Glomerular endothelial cell (primary cell): ENCODE data around the gene MAD2L1BP. TPM values are rescaled to one million over a fixed set of nuclear protein-coding genes. Genes with fewer than 3 reads are reported as not detected.
A peak's percentile ranks its signal among the peaks of the same experiment; 100 is the strongest.
"Not testable (repeated sequence)": the region's sequence is repeated elsewhere in the genome, so short reads cannot be mapped to it uniquely, and the experiment has no call there.

ENCODE experiments used
- DNase-seq: peaks from one replicate; pipeline ENCODE4 v3.0.0-alpha.2; 2011; ENCODE audit warnings: low read depth, low spot score; ENCODE audit errors: extremely low read depth
- total RNA-seq: library from RNA; depleted of rRNA; stranded (reverse); fragments of >200 nt; gene quantifications from 2 replicates; pipeline ENCODE4 v1.2.3, GENCODE V29; 2015

Gene MAD2L1BP, protein sequence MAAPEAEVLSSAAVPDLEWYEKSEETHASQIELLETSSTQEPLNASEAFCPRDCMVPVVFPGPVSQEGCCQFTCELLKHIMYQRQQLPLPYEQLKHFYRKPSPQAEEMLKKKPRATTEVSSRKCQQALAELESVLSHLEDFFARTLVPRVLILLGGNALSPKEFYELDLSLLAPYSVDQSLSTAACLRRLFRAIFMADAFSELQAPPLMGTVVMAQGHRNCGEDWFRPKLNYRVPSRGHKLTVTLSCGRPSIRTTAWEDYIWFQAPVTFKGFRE
- 33.5 and 48.7 TPM in 2 replicates for total RNA-seq

DNA sequence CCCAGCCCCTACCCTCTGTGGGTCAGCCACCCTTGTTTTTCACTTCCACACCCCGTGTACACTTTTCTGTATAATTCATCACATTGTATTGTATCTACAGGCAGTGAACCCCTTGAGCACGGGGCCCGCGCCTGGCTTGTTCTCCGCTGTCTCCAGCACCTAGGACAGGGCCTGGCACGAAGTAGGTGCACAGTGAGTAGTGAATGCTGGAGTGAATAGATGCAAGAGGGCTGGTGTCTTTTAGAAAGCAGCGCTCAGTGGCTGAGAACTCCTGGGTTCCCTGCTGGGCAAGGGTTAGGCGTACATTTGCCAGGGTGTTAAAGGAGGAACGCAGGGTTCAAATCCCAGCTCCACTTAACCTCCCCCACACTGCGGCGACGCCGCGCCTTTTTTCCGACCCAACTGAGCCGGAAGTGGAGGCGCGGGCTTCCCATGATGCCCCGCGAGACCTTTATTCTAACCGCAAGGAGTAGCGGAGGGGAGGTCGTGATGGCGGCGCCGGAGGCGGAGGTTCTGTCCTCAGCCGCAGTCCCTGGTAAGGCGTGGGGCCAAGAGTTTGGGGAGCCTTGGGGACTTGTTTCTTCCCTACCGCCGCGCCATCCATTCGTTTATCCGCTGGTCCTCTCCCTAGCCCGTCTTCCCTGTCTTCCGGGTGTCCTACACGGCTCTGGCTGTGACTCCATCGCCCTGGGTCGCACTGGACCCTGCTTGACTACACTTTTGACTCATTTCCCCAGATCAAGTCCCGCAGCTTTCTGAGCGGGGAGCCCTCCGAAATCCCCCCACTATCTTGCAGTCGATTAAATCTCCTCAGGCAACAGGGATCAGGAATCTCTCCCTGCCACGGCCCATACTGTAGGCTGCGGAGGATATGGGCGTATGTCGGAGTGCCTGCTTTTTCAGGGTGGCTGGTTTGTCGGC is at the start of gene MAD2L1BP:
Gene MAD2L1BP, plus strand, starts transcription at position 454 of the 921 bp plus-strand sequence. Its CDS starts 36 bp downstream, at position 490.
- no peak for DNase-seq

DNA sequence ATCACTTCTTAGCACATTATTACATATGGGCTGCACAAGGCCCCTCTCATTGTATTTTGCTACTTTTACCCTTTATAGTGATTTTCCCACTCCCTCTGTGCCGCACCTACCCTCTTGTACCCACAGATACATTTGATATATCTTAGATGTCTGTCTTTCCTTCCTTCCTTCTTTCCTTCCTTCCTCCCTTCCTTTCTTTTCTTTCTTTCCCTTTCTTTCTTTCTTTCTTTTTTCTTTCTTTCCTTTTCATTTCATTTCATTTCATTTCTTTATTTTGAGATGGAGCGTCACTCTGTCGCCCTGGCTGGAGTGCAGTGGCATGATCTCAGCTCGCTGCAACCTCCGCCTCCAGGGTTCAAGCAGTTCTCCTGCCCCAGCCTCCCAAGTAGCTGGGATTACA is 47.4 kb upstream of the MAD2L1BP start:
- no peak for DNase-seq

DNA sequence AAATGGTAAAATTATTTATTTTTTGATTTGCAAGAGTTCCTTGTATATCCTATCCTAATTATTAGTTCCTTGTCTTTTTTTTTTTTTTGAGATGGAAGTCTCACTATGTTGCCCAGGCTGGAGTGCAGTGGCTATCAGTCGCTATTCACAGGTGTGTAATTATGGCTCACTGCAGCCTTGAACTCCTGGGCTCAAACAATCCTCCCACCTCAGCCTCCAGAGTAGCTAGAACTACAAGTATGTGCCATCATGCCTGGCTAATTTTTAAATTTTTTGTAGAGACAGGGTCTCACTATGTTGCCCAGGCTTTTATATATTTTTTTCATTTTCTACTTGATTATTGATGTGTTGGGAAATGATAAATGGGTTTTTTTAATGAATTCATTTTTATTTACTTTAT is 46.1 kb upstream of the MAD2L1BP start:
- DNase-seq: not testable (repeated sequence)

DNA sequence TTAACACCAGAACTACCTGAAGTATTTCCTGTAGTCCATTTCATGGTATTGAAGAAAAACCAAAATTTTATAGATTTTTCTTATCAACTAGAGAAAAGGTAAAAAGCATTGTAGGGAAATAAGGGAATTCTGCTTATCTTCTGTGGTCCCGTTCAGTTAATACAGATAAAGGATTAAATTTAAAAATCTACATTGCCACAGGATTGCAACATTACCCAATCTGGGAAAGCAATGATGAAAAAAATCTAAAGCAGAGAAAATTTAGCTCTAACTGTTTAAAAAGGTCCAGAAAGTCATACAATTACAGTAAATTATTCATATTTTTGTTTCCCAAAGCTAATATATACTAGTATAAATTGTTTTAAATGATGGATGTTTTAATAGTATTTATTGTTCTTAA is 41.7 kb upstream of the MAD2L1BP start:
- no peak for DNase-seq

DNA sequence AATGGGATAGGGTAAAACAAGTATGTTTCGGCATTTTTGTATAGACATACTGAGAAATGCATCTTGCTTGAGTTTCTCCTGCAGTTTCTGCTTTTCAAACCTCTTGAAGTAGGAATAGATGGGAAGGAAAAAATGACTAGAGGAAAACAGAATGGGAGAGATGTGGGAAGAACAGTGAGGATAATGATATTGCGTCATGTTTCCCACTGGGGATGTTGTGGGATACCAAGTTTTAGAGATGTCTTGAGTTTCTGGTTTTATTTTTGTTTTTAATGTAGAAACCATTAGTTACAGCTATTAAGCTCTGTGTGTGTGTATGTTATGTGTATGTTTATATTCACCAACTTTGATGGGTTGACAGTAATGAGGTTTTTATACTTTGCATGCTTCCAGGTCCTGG is 35.0 kb upstream of the MAD2L1BP start:
- no peak for DNase-seq

DNA sequence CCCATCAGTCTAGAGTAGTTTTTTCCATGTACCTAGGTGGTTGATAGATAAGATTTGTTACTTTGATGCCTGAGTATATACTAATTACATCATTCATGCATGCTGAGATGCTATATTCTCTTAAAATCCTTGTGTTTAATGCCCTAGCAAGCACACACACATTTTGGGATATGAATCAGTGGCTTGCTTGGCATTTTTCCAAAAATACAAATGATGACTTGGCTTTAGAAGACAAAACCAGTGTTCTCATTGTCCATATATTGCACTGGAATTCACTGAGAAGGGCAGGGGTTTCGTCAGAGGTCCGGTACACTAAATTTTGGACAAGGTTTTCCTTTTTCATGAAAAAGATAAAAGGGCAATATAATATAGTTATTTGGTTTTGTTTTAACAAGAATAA is 31.5 kb upstream of the MAD2L1BP start:
- DNase-seq: peak; percentile 55

DNA sequence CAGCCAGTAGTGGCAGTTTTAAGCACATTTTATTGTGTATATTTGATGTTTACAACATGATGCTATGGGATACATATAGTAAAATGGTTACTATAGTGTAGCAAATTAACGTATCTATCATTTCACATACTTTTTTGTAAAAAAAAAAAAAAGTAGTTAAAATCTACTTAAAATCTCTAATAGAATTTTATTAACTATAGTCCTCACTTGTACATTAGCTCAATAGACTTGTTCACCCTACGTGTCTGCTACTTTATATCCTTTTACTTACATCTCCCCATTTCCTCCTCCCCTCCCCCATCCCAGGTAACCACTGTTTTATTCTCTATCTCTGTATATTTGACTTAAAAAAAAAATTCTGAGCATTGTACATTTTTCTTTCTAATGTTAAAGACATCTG is 29.6 kb upstream of the MAD2L1BP start:
- DNase-seq: no peak

DNA sequence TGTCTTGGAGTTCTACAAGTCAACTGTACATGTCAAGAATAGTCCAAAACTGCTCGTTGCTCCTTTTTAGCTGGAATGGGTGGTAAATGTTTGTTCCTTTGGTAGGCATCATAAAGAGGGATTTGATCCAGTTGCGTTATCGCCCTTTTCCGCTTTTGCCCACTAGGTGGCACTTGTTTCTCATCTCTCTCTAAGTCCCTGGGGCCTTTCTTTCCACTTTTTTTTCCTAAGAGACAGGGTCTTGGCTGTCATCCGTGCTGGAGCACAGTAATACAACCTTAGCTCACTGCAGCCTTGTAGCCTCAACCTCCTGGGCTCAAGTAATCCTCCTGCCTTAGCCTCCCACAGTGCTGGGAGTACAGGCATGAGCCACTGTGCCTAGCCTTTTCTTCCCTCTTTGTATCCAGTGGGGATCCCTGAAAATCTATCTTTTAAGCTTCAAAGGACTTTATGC is 27.3 kb upstream of the MAD2L1BP start:
- peak; percentile 68 for DNase-seq

DNA sequence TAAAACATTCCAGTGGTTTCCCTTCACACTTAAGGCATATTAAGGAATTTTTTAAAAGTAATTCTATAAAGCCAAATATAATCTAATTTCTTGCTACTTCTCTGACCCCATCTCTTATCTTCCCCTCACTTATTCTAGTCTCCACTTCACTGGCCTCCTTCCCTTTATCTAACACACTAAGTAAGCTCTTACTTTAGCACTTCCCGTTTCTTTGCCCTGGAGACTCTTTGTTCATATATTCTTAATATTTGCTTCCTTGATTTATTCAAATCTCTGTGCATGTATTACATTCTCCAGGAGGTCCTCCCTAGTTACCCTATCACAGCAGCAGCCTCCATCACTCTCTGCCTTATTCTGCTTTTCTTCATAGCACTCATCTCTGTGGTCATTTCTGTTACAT is 26.8 kb upstream of the MAD2L1BP start:
- no peak for DNase-seq

DNA sequence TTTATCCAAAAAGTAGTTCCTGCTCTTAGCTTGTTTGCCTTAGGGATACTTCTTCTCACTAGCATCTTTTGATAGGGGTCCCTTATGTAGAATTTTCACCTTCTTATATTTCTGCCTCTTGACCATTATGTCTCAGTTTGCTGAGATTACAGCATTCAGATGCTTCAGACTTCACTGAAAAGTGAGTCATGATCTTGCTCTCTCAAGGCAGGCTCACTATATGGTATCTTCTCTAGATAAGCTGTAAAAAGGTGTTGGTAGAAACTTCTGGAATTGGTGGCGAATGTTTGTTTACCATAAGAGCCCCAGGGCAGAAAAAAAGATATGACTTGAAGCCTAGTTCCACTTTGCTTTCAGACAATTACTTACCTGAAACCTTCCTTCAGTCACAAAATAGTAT is 26.2 kb upstream of the MAD2L1BP start:
- DNase-seq: no peak

DNA sequence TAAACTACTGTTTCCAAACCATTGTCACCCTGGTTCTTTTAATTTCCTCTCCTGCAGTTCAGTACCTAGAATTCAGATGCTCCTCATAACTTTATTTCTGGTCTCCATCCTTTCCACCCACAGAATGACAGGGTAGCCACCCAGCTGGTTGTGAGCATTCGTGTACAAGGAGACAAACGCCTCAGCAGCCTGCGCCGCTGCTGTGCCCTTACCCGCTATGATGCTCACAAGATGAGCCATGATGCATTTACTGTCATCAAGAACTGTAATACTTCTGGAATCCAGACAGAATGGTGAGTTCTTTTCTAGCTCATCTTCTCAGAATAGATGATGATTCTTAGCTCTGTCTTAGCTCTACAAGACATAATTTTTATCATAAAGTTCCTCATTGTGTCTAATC is 25.2 kb upstream of the MAD2L1BP start:
- DNase-seq: no peak

DNA sequence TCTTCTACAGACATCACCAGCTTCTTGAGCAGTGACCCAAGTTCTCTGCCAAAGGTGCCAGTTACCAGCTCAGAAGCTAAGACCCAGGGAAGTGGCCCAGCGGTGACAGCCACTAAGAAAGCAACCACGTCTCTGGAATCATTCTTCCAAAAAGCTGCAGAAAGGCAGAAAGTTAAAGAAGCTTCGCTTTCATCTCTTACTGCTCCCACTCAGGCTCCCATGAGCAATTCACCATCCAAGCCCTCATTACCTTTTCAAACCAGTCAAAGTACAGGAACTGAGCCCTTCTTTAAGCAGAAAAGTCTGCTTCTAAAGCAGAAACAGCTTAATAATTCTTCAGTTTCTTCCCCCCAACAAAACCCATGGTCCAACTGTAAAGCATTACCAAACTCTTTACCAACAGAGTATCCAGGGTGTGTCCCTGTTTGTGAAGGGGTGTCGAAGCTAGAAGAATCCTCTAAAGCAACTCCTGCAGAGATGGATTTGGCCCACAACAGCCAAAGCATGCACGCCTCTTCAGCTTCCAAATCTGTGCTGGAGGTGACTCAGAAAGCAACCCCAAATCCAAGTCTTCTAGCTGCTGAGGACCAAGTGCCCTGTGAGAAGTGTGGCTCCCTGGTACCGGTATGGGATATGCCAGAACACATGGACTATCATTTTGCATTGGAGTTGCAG is 21.8 kb upstream of the MAD2L1BP start:
- no peak for DNase-seq

DNA sequence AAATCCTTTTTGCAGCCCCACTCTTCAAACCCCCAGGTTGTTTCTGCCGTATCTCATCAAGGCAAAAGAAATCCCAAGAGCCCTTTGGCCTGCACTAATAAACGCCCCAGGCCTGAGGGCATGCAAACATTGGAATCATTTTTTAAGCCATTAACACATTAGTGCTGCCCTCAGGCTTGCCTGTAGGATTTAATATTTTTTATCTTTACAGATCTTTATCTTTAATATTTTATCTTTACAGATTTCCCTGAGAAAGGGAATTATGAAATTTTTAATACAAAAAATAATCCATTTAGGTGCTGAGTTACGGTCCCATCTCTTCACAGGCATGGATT is 21.3 kb upstream of the MAD2L1BP start:
- DNase-seq: no peak

DNA sequence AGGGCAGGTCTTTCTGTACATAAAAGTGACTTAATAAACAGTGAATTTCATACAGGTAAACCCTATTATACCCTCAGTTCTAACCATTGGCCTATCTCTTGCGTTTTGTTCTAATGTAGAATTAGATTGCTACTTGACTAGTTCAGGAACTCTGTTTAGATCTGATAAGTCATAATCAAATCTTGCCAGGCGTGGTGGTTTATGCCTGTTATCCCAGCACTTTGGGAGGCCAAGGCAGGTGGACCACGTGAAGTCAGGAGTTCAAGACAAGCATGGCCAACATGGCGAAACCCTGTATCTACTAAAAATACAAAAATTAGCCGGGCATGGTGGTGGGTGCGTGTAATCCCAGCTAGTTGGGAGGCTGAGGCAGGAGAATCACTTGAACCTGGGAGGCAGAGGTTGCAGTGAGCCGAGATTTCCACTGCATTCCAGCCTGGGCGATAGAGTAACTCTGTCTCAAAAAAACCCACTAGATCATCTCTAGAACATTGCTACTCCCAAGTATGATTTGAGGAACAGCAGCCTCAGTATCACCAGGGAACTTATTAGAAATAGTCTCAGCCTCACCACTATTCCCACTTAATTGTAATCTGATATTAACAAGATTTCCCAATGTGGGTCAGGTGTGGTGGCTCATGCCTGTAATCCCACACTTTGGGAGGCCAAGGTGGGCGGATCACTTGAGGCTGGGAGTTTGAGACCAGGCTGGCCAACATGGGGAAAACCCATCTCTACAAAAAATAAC is 18.7 kb upstream of the MAD2L1BP start:
- DNase-seq: no peak

DNA sequence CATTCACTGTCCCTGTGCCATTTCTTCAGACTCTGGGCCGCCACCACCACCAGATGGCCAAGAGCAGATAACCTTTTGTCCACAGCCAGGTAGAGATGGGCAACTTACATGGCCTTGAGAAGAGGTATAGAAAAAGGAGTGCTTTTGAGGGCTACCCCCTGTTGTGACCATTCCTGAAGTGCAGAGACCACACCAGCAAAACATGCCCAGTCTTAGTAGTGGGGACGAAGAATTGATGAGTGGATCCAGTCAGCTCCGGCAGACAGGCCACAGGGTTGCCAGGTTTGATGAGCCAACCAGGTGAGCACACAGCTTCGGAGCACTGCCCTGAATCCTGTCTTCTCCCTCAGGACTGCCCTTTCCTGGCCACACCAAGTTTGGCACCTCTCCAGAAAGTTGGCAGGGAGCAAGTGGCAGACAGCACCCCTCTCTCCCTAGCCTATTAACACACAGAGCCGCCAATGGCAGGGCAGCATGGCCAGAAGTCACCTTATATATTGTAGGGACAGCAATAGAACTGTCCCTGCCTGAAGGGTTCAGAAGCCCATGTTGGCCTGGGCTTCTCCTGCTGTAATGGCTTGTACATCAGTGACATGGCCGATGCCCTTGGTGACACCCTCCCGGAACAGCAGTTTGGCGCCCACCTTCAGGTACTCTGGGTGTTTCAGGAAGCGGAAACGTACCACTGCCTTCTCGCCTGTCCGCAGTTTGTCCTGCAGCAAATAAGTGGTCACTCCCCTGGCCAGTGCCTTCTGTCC is 14.4 kb upstream of the MAD2L1BP start:
- DNase-seq: no peak

DNA sequence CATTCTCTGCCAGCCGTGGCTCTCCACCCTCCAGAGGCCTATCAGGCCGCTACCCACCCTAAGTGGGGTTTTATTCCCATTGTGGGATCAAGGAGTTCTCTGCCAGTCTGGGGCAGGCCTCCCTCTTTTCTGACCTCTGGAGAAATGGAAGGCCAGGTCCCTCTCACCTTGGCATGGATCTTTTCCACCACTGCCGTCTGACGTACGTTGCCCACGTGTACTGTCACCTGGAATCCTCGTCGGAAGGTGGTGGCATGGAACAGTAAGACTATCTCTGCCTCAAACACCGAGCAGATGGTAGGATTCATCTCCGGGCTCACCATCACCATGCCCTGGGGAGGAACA is 13.8 kb upstream of the MAD2L1BP start:
- DNase-seq: no peak

DNA sequence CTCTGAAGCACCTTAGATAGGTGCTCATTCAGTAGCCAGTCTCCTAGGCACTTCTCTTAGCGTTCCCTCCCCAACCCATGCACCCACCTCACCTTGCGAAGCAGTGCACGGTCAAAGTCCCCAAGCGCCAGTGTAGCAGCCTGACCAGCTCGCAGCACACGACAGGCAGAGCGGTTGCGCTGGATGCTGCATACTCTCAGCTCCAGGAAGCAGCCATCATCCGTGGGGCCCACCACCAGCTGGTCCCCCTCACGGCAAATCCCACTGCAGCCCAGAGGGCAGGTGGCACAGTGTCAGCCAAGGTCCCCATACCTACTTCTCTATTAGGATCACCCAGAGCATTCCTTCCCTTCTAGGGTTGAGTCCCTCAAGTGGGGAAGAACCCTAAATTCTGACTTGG is 13.1 kb upstream of the MAD2L1BP start:
- no peak for DNase-seq

DNA sequence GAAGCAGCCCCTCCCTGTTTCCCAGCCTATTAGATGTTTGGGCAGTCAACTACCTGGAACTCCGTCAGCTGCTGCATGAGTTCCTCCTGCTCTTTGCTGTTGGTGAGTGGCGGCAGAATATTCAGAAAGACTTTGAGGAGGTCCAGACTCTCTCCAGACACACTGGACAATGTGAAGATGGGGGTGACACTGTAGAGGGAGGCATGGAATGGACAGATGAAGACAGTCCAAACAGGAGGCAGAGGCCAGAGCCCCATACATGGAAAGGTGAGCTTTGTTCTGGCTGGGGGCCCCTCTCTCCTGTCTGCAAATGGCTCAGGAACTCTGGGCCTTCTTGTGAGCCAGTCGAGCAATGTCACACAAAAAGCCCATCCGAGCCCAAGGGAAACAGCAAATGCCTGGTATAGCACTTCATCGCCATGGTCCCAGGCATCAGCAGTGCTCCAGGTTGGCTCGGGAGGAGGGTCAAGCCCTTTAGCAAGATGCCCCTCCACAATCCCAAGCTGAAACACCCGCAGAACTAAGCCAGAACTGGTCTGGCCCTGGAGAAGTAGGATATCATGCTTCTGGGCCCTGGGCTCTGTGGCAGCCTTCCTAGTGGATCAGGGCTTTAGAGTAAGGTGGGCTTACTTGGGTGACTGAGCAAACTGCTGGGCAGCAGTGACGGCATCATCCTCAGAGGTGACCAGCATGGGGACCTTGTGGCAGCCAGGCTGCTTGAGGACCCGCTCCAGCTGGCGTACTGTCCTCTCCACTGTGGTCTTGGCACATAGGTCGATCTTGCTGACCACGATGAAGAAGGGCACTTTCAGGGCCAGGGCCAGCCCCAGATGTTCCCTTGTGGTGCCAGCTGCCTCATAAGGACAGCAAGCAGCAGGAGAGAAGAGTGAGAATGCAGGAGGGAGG is 11.5 kb upstream of the MAD2L1BP start:
- DNase-seq: no peak

DNA sequence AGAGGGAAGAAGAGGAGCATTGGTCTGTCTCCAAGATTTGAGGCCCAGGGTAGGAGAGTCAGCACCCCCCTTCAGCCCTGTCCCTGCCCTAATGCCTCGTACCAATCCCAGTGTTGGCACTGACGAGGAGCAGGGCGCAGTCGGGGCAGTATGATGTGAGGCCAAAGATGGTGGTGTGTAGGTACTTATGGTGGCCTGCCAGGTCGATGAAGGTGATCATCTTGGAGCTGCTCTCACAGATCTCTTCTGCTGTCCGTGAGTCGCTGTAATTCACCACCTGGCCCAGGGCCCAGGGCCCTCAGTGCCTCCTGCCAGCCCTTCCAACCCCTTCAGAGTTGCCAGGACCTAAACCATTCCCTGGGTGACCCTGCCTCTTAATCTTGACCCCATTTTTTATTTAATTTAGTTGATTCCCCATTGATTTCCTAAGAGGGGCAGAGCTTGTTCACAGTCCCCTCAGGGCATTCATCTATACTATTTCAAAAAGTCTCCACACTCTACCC is 10.8 kb upstream of the MAD2L1BP start:
- no peak for DNase-seq
